GM12891 (cell line): ENCODE measurements around the gene MORC2.

Source experiments
- POLR2A ChIP-seq: IDR thresholded peaks from 2 replicates; pipeline ENCODE4 v1.6.1; 2011; ENCODE audit warnings: low read depth, low read length, control low read depth
- POLR2AphosphoS5 ChIP-seq: IDR thresholded peaks from 2 replicates; pipeline ENCODE4 v1.6.1; 2011; ENCODE audit warnings: low read depth, low read length, control low read depth

GRCh38 chr22:30933457-30933856 is 35.1 kb downstream of the MORC2 start:
- TF ChIP-seq POLR2AphosphoS5: no peak
- no peak for TF ChIP-seq POLR2A
